Nephron (organoid): ENCODE results near the gene CCDC9B.

Source experiments
- H3K27ac Mint-ChIP-seq, 3 experiments: 2 replicates each; pipeline ENCODE4 v1.8.0; 2020; ENCODE audit warnings: mixed read lengths in 3 of 3, mild to moderate bottlenecking in 2 of 3, moderate library complexity in 1 of 3
- H3K27me3 Mint-ChIP-seq: 2 replicates; pipeline ENCODE4 v1.8.0; 2021; ENCODE audit warnings: low read depth, mild to moderate bottlenecking, moderate library complexity, mixed read lengths
- H3K36me3 Mint-ChIP-seq: 2 replicates; pipeline ENCODE4 v1.8.0; 2020; ENCODE audit warnings: low read depth, mixed read lengths
- H3K4me1 Mint-ChIP-seq: 2 replicates; pipeline ENCODE4 v1.8.0; 2020; ENCODE audit warnings: mixed read lengths
- H3K4me3 Mint-ChIP-seq, 3 experiments: 2 replicates each; pipeline ENCODE4 v1.8.0; 2020; ENCODE audit warnings: mild to moderate bottlenecking in 3 of 3, mixed read lengths in 3 of 3, moderate library complexity in 2 of 3
- H3K9me3 Mint-ChIP-seq: 2 replicates; pipeline ENCODE4 v1.8.0; 2020; ENCODE audit warnings: mixed read lengths
- TF ChIP-seq, protein P1 (sequence below), 3 experiments: fragments of 200-600 bp; sonication (generic); IDR thresholded peaks; one replicate each; pipeline ENCODE4 v1.5.0; 2021; ENCODE audit warnings: antibody characterized with exemption in 3 of 3; ENCODE audit not compliant: unreplicated experiment in 3 of 3

Gene CCDC9B

DNA sequence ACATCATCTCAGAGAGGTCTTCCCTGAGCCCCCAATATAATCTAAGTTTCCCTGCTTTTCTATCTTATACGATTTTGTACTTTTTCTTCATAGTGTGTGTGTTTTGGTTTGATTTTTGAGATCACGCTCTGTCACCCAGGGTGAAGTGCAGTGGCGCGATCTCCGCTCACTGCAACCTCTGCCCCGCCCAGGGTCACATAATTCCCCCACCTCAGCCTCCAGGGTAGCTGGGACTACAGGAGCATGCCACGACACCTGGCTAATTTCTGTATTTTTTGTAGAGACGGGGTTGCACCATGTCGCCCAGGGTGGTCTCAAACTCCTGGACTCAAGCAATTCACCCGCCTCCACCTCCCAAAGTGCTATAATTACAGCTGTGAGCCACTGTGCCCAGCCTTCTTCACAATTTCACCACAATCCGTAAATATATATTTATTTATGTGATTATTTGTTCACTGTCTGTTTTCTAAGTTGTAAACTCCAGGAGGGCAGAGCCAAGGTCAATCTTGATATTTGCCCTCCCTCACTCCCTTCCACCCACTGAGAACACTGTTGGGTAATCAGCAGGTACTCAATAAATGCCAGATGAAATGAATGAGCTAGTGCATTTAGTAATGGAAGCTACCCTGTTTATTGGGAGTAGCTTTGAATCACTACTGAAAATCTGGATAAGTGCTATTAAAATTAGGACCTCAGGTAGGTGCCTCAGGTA, 41.2 kb upstream of the CCDC9B start:
- TF ChIP-seq, protein P1, sequence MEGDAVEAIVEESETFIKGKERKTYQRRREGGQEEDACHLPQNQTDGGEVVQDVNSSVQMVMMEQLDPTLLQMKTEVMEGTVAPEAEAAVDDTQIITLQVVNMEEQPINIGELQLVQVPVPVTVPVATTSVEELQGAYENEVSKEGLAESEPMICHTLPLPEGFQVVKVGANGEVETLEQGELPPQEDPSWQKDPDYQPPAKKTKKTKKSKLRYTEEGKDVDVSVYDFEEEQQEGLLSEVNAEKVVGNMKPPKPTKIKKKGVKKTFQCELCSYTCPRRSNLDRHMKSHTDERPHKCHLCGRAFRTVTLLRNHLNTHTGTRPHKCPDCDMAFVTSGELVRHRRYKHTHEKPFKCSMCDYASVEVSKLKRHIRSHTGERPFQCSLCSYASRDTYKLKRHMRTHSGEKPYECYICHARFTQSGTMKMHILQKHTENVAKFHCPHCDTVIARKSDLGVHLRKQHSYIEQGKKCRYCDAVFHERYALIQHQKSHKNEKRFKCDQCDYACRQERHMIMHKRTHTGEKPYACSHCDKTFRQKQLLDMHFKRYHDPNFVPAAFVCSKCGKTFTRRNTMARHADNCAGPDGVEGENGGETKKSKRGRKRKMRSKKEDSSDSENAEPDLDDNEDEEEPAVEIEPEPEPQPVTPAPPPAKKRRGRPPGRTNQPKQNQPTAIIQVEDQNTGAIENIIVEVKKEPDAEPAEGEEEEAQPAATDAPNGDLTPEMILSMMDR (IDR thresholded peaks at IDR 0.05; ENCODE audit: unreplicated experiment in 3 of 3) = no peak
- H3K27me3 Mint-ChIP-seq = no peaks in the 10 kb centered on the region
- peaks cover 20% of the 10 kb centered on the region for H3K36me3 Mint-ChIP-seq
- peaks cover 32% of the 10 kb centered on the region for H3K4me1 Mint-ChIP-seq
- H3K27ac Mint-ChIP-seq = peak overlapping the region in 2 of 3 experiments; percentile 12 to 56
- no peaks in the 10 kb centered on the region for H3K9me3 Mint-ChIP-seq
- peak overlapping the region; percentile 97 to 100 (median 99) for H3K4me3 Mint-ChIP-seq

DNA sequence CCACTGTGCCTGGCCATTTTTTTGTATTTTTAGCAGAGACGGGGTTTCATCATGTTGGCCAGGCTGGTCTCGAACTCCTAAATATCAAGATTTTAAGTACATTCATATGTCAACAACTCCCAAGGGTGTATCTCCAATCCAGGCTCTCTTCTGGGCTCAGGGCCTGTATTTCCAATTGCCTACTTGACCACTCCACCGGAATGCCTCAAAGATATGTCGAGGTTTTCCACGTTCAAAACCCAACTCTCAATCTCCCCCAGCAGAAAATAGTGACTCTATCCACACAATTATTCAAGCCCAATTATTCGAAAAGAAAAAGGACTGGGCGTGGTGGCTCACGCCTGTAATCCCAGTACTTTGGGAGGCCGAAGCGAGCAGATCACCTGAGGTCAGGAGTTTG, 39.9 kb upstream of the CCDC9B start:
- TF ChIP-seq, protein P1 (IDR thresholded peaks at IDR 0.05; ENCODE audit: unreplicated experiment in 3 of 3) = no peak
- Mint-ChIP-seq H3K27ac (no peak overlapping the region), H3K36me3 (peaks cover 11% of the 10 kb centered on the region), H3K4me3 (no peak overlapping the region), H3K9me3 (no peaks in the 10 kb centered on the region), H3K27me3 (no peaks in the 10 kb centered on the region), H3K4me1 (peaks cover 33% of the 10 kb centered on the region)

DNA sequence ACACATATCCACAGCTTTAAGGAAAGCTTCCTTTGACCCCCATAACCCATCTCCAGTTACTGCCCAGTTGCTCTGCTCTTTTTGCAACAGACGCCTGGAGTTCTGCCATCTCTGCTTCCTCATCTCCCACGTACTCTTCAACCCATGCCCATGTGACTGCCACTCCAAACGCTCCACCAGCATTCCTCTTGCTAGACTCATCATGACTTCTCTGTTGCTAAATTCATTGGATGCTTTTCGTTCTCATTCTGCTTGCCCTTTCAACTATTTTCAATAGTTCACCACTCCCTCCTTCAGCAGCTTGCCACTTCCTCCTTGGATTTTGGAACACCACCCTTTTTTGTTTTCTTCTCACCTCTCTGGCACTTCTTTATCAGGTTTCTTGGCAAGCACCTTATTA, 39.1 kb upstream of the CCDC9B start:
- TF ChIP-seq, protein P1 (IDR thresholded peaks at IDR 0.05; ENCODE audit: unreplicated experiment in 3 of 3) = no peak
- no peaks in the 10 kb centered on the region for H3K9me3 Mint-ChIP-seq
- H3K4me3 Mint-ChIP-seq = peak overlapping the region in 1 of 3 experiments; percentile 1
- H3K27me3 Mint-ChIP-seq = no peaks in the 10 kb centered on the region
- peaks cover 33% of the 10 kb centered on the region for H3K4me1 Mint-ChIP-seq
- peaks cover 4% of the 10 kb centered on the region for H3K36me3 Mint-ChIP-seq
- H3K27ac Mint-ChIP-seq = no peak overlapping the region

DNA sequence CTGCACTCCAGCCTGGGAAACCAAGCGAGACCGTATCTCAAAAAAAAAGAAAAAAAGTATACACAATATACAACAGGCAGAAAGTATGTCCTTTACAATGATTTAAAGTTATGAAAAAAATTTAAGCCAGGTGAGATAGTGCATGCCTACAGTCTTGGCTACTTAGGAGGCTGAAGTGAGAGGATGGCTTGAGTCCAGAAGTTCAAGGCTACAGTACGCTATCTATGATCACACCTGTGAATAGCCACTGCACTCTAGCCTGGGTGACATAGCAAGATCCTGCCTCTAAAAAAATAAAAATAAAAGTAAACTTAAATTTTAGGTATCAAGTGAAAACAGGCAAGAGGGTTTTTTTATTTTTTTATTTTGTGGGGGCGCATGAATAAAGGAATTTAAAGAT, 38.6 kb upstream of the CCDC9B start:
- H3K36me3 Mint-ChIP-seq = peaks cover 4% of the 10 kb centered on the region

DNA sequence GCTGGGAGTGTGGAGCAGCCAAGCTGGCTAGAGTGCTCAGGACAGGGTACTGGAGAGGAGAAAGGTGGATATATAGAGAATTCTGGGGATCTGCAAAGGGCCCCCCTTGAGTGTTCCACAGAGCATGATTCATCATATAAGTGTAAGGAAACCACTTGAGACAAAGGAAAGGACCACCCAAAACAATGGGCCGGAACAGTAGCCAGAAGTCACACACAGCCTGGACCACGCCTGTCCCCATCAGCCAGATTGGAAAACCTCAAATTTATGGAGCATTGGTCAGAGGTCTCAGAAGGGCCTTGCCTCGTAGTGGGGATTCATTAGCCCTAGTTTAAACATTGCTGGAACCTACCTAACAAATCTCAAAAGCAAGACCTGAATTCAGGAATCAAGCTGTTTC, 36.9 kb upstream of the CCDC9B start:
- H3K36me3 Mint-ChIP-seq = no peaks in the 10 kb centered on the region
- no peak overlapping the region for H3K27ac Mint-ChIP-seq
- no peaks in the 10 kb centered on the region for H3K27me3 Mint-ChIP-seq
- H3K9me3 Mint-ChIP-seq = no peaks in the 10 kb centered on the region
- no peak overlapping the region for H3K4me3 Mint-ChIP-seq
- TF ChIP-seq, protein P1 (IDR thresholded peaks at IDR 0.05; ENCODE audit: unreplicated experiment in 3 of 3) = no peak
- H3K4me1 Mint-ChIP-seq = peaks cover 13% of the 10 kb centered on the region

More for the DNA sequence above, 38.6 kb upstream of the CCDC9B start:
- Mint-ChIP-seq H3K27ac (no peak overlapping the region), H3K9me3 (no peaks in the 10 kb centered on the region), H3K4me1 (peaks cover 29% of the 10 kb centered on the region), H3K27me3 (no peaks in the 10 kb centered on the region), H3K4me3 (no peak overlapping the region)
- TF ChIP-seq, protein P1 (IDR thresholded peaks at IDR 0.05; ENCODE audit: unreplicated experiment in 3 of 3) = no peak

DNA sequence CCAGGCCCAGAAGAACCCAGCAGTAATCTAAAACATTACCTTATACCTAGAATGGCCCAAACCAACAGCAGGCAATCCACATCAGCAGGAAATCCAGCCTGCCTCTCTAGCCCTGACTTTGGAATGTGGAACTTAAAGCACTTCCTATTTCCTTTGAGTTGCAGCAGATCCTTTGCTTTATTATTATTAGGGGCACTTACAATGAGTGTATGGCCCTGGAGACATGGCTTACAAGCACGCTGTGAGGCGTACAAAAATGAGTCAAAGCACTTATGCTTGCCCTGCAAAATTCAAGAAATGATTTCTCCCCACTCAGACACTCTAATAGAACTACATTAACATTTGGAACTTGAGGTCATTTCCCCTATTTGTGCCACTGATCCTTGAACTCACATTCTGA, 32.2 kb upstream of the CCDC9B start:
- H3K9me3 Mint-ChIP-seq = no peaks in the 10 kb centered on the region
- no peak overlapping the region for H3K27ac Mint-ChIP-seq
- no peaks in the 10 kb centered on the region for H3K36me3 Mint-ChIP-seq
- H3K4me3 Mint-ChIP-seq = no peak overlapping the region
- H3K4me1 Mint-ChIP-seq = peaks cover 27% of the 10 kb centered on the region
- H3K27me3 Mint-ChIP-seq = peaks cover 12% of the 10 kb centered on the region
- TF ChIP-seq, protein P1 (IDR thresholded peaks at IDR 0.05; ENCODE audit: unreplicated experiment in 3 of 3) = no peak
